Measurements from ENCODE around the gene IFITM10.
A peak's percentile ranks its signal among the peaks of the same experiment; 100 is the strongest.

Gene IFITM10

DNA sequence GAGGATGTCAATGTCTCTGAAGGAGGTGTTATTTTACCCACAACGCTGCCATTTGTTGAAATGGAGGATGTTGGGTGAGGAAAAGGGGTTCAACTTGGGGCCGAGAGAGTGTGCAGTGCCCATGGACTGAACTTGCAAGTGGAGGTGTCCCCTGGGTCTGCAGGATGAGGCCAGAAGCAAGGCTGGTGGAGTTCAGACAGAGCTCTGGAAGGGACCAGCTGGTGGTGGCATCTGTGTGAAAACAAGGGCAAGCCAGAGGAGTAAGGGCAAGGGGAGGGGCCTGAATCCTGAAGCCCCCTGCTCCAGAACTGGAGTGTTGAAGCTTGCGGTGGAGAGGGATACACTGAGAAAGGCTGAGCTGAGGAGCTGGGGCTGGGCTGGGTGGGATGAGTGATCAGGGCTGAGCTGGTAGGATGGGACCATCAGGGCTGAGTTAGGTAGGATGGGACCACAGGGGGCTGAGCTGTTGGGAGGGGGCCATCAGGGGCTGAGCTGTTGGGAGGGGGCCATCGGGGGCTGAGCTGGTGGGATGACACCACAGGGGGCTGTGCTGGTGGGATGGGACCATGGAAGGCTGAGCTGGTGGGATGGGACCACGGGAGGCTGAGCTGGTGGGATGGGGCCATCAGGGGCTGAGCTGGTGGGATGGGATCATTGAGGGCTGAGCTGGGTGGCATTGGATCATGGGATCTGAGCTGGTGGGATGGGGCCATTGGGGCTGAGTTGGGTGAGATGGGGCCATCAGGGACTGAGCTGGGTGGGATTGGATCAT is 26.7 kb upstream of the IFITM10 start:
- peak; percentile 16 for DNase-seq (ENCODE audit: low spot score)
- TF ChIP-seq, protein P1, sequence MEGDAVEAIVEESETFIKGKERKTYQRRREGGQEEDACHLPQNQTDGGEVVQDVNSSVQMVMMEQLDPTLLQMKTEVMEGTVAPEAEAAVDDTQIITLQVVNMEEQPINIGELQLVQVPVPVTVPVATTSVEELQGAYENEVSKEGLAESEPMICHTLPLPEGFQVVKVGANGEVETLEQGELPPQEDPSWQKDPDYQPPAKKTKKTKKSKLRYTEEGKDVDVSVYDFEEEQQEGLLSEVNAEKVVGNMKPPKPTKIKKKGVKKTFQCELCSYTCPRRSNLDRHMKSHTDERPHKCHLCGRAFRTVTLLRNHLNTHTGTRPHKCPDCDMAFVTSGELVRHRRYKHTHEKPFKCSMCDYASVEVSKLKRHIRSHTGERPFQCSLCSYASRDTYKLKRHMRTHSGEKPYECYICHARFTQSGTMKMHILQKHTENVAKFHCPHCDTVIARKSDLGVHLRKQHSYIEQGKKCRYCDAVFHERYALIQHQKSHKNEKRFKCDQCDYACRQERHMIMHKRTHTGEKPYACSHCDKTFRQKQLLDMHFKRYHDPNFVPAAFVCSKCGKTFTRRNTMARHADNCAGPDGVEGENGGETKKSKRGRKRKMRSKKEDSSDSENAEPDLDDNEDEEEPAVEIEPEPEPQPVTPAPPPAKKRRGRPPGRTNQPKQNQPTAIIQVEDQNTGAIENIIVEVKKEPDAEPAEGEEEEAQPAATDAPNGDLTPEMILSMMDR (IDR thresholded peaks at IDR 0.05): no peak
- Histone ChIP-seq H3K27ac (no peak overlapping the region), H3K4me3 (no peak overlapping the region)

DNA sequence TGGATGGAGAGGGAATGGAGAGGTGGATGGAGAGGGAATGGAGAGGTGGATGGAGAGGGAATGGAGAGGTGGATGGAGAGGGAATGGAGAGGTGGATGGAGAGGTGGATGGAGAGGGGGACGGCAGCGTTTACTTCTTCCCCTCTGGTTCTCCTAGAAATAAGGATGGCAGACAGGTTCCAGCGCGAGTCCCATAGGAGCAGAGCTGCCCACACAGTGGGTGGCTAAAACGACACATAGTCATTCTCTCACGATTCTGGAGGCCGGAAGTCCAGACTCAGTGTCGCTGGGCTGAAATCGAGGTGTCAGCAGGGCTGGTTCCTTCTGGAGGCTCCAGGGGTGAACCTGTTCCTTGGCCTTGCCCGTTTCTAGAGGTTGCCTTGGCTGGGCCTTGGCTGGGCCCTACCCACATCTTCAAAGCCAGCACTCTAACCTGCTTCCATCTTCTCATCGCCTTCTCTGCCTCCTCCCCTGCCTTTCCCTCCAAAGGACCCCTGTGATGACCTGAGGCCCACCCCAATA is 26.0 kb upstream of the IFITM10 start:
- DNase-seq (ENCODE audit: low spot score): peak; percentile 17
- Histone ChIP-seq H3K4me3 (no peak overlapping the region), H3K27ac (no peak overlapping the region)
- TF ChIP-seq, protein P1 (IDR thresholded peaks at IDR 0.05): no peak

DNA sequence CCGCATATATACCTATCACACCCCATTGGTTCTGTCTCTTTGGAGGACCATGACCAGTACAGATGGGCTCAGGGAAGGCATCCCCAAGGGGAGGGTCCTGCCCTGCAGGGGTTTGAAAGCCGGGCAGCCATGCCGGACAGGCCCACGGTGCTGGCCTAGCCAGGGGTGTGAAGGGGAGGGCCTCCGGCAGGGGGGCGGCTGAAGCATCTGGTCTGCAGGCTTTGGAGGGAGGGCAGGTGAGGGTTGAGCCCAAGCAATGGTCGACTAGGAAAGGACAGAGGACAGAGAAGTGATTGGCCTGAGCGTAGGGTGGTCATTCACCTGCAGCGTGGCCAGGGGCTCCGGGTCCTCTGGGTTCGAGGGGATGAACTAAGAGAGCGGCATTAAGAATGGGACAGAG is 24.5 kb upstream of the IFITM10 start:
- TF ChIP-seq, protein P1 (IDR thresholded peaks at IDR 0.05): no peak
- no peak overlapping the region for H3K4me3 ChIP-seq
- no peak overlapping the region for H3K27ac ChIP-seq
- no peak for DNase-seq (ENCODE audit: low spot score)

DNA sequence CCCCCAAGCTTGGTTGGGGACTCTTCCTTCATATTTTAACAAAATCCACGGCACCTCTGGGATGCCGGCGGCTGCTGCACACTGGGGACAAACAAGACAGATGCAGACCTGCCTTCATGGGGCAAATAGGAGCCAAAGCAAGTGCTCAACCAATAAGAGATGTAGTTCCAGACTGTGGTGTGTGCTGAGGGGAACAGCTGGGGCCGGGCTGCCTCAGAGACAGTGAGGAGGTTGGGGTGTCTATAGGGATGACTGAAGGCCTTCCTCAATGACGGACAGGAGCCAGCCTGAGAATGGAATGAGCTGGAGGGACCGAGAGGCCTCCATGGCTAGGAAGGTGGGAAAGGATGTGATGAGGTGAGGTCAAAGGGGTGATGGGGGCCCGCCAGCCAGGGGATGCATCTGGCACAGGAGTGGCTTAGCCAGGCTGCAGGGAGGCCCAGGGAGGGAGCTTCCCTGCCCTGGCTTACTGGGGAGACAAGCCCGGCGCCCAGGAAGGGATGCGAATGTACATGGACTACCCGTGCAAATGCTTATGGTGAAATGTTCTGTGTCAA is 23.7 kb upstream of the IFITM10 start:
- TF ChIP-seq, protein P1 (IDR thresholded peaks at IDR 0.05): no peak
- DNase-seq (ENCODE audit: low spot score): no peak
- Histone ChIP-seq H3K27ac (no peak overlapping the region), H3K4me3 (no peak overlapping the region)

DNA sequence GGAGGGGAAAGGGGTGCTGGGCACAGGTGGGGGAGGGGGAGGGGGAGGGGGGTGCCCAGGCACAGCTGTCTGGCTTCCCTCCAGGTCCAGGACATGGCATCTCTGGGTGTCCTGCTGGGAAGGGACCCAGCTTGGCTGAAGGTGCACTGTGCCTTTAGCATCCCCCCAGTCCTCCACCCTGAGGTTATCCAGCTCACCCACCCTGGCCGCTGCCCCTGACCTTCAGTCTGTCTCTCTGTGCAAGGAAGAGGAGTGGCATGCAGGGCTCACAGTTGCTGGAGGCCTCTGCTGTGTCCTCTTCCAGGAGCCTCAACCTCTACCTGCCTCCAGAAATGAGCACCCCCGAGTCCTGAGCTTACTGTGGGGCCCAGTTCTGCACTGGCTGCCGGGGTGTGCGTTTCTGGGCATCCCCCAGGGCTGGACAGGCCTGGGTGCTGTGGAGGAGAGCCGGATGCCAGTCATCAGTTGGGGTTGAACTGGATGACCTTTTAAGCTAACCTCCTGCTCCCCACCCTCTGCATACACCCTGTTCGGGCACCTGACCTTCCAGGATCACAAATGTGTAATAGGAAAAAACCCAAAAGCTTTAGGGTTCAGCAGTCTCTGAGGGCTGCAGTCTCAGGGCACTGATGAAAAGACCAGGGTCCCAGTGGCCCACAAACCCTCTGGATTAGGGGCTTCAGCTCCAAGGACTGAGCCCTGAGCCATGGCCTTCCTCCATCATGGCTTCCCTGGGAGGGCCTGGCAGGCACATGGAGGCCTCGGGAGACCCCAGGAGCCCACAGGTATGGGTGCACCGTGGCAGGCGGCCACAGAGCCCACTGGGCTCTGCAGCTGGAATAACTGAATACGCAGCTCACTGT is 23.0 kb upstream of the IFITM10 start:
- no peak overlapping the region for H3K4me3 ChIP-seq
- TF ChIP-seq, protein P1 (IDR thresholded peaks at IDR 0.05): no peak
- peak; percentile 70 for DNase-seq (ENCODE audit: low spot score)
- no peak overlapping the region for H3K27ac ChIP-seq

DNA sequence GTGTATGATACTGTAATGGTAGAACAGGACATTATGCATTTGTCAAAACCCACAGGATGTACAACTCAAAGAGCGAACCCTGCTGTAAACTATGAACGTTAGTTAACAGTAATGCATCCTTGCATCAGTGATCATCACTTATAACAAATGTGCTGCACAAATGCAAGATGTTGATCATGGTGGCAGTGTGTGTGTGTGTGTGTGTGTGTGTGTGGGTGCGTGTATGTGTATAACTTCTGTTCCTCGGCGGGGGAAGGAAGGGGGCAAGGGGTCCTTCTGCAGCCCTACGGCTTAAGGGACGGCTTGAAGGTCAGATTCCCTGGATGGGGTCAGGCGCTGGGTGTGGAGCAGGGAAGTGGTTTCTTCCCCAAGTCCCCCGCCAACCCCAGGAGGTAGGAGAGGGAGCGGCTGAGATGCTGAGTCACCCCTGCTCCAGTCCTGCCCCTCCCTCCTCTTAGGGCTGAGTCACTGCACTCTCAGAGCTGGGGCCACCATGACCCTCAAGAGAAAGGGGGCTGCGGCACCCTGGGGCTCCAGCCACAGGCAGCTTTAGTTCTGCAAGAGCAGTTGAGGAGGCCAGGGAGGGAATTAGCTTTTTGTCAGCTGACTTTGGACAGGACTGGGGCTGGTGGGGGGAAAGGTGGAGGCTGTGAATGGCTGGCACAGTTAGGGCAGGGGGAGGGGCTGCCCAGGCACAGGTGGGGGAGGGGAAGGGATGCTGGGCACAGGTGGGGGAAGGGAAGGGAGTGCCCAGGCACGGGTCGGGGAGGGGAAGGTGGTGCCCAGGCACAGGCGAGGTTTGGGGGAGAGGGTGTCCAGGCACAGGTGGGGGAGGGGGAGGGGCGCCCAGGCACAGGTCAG is 22.1 kb upstream of the IFITM10 start:
- Histone ChIP-seq H3K27ac (peak overlapping the region in 1 of 2 donors; percentile 45), H3K4me3 (peak overlapping the region; percentile 46)
- DNase-seq (ENCODE audit: low spot score): peak; percentile 81
- TF ChIP-seq, protein P1 (IDR thresholded peaks at IDR 0.05): no peak

Data from coronary artery (tissue), 2 donors.